A172 (cell line): Measurements from ENCODE around the gene DAAM1. TPM values are rescaled to one million over a fixed set of nuclear protein-coding genes. Genes with fewer than 3 reads are reported as not detected.

Source experiments
- DNase-seq: peaks from one replicate; pipeline ENCODE4 v3.0.0-alpha.2; 2015; ENCODE audit warnings: low spot score
- total RNA-seq: library from RNA; depleted of rRNA; stranded (reverse); fragments of >200 nt; shearing (Covaris generic); gene quantifications from 2 replicates; pipeline ENCODE4 v1.2.3, GENCODE V29; 2014

DAAM1 gene
- total RNA-seq, 1 experiment from 2014 or later = 2.8 TPM

DNA sequence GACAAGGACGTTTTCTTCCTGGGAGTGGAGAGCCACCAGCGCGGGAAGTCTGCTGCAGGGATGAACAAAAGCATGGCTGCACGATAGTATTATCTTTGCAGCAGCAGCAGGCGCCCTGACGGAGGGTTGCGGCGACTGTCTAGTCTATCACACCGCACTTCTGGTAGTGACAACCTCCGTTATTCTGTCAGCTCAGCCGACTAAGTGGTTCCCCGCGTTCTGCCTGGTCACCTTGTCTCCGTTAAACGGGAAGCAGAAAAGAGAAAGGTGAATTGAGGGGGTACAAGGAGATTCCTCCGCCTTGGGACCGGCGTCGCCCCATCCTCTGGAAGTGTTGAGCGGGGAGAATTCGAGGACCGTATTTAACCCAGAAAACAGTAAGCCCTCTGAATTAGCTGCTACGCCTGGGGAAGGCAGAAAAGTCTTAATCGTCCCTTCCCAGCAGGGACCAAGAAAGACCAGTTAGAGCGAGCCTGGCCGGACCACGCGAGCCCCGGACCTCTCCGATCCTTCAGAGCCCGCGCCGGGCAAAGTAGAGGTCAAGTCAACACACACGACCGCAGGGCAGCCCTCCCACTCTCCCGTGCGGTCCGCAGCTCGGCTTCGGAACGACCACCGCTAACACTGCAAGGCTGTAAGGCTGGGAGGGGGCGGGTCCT lies 536 bp upstream of the DAAM1 start:
- peak; percentile 12 for DNase-seq

GRCh38 chr14:59189091-59189785 lies 771 bp downstream of the DAAM1 start:
- no peak for DNase-seq

DNA sequence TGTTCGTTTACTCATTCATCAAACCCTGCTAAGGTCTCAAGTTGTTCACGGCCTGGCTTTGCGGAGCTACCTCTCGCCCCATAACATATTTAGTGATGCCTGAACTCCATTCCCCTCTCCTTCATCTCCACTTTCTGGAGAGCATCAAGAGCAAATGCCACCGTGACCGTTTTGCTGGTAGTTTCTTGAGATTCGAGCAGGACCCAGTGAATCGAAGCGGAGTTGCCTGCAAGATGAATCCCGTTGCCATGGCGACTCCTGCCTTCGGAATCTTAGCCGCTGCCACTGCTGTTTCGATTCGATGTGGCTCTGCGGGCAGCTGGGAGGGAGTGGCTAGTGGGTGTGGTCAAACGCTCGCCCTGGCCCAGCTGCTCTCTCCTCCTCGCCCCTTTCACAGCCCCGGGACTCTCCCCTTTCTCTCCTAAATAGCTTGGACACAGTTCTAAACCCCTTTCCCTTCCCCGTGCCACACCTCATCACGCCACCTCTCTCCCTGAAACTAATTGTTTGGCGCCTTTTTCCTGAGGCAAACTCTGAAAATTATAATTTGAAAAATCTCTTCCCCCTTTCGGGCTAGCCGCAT lies 1.4 kb downstream of the DAAM1 start:
- peak; percentile 66 for DNase-seq

DNA sequence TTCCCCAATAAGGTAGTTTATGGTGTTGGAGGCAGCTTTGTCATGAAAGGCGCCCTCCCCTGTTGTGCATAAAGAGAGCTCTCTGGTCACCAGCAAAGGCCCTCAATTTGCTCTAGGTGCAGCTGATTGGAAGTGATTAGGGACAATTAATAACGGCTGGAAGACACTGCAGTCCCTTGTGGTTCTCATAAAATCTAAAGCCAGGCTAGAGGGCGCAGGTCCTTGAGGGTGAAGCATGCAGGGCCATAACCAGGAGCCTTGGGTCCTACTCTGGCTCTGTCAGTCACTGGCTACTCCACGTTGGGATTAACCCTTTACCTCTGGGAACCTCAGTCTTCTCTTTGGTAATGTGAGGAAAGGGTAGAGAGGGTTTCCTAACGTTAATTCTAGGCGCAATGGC lies 1.9 kb downstream of the DAAM1 start:
- DNase-seq = no peak

DNA sequence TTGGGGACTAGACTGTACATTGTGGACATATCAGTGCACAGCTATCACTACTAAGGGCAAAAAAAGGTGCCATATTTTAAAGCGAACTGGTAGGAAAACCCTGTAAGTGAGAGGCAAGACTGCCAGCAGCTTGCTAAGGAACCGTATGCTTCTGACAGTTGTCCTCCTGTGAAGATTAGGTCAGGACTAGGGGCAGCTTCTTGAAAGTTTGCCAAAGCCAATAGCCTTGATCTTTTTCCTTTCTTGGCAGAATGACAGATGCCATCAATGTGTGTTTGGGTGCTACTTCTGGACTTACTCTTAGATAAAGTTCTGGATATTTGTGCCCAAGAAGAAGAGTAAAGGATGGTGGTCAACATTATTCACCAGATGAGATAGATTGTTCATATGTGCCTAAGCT lies 7.4 kb downstream of the DAAM1 start:
- no peak for DNase-seq

DNA sequence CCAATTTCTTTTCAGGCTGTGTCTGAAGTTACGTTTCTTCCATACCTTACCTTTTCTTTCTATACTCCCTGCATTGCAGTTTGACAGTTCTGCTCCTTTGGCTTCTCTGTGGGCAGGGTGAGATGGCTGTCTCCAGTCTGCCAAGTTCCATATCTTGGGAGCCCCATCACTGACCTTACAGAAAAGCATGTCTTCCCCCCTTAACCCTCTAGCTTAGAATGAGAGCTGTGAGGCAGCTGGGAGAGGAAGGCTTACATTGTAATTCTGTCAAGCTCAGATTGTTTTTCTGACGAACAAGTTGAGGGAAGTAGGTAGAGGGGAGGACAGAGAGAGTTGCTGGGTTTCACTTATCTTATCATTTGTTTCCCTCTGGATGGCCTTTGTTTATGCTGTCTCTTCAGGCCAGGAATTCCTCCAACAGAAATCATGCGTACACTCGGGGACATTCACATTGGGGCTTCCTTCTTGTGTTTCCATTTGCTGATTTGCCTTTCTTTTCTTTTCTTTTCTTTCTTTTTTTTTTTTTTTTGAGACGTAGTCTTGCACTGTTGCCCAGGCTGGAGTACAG lies 9.3 kb downstream of the DAAM1 start:
- no peak for DNase-seq

- no peak for DNase-seq
Measured at GRCh38 chr14:59199205-59199604, 10.7 kb downstream of the DAAM1 start.

- DNase-seq = no peak
Measured at GRCh38 chr14:59199614-59200013, 11.1 kb downstream of the DAAM1 start.

DNA sequence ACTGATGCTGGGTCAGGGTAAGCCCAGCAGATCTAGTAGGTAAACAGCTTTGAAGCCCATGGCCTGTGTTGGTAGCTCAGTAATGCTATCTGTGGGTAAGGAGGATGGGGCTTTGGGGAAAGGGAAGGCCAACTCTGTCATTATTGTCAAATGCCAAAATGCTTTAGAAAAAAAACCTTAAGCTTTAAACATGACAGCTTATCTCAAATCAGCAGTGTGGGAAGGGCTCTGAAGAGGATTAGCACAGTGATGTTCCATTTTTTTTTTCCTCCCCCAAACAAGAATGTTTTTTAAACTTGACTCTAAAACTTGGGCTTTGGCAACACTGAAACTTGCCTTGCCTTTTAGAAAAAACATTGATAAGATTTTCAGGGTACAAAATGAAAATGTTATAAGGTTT lies 11.7 kb downstream of the DAAM1 start:
- DNase-seq = no peak

- DNase-seq = no peak
Measured at GRCh38 chr14:59202031-59202430, 13.6 kb downstream of the DAAM1 start.

GRCh38 chr14:59204305-59204704 lies 15.8 kb downstream of the DAAM1 start:
- DNase-seq = no peak

- DNase-seq = no peak
Measured at GRCh38 chr14:59206892-59207291, 18.4 kb downstream of the DAAM1 start.

GRCh38 chr14:59207506-59207933 lies 19.1 kb downstream of the DAAM1 start:
- no peak for DNase-seq

DNA sequence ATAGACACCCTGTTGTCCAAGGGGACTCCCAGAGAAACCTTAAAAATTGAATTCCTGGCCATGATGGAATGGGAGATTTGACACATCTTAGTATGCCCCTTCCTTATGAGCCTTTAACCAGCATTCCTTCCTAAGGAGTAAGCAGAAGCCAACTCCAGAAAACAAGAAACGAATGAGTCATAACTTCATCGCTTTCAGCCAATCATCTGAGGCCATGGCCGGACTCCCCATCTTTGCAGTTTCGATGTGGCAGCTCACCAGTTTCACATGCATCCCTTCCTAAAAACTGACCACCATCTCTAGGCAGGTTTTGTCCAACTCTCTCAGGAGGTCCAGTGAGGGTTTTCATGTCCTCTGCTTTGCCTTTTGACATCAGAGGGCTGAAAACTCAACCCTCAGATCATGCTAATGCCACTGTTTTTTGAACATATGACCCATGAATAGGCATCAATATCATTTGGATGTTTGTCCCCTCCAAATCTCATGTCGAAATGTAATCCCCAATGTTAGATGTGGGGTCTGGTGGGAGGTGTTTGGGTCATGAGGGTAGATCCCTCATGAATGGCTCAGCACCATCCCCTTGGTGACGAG lies 19.9 kb downstream of the DAAM1 start:
- DNase-seq = peak; percentile 67

DNA sequence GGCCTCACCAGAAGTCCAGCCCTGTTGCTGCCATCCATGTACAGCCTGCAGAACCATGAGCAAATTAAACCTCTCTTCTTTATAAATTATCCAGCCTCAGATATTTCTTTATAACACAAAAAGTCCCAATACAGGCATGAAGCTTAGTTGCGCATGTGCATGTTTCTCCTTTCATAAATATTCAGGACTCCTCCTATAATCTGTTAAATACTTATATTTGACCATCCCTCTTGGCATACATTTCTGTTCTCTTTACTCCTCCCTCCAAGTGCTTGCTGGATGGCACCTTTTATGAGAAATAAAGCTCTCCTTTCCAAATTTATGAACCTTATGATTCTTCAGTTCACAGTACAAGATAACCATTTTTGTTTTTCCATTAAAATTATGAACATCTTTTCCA lies 20.5 kb downstream of the DAAM1 start:
- DNase-seq = no peak

DNA sequence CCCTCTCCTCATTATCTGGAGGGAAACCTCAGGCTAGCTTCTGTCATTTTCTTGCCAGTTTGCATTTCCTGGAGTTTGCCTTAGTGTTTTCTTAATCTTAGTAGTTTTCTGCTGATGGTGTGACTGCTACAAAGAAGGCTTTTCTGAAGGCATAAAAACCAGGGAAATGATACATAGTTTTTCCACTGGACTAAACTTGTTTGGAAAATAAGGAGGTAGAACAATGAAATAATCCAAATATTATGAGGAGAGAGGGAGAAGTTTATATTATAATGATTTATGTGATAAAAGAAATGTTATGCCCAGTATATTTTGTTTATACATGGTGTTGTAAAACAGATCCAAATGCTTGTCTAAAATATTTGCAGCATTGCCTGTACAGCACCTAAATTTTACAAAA lies 22.2 kb downstream of the DAAM1 start:
- no peak for DNase-seq

DNA sequence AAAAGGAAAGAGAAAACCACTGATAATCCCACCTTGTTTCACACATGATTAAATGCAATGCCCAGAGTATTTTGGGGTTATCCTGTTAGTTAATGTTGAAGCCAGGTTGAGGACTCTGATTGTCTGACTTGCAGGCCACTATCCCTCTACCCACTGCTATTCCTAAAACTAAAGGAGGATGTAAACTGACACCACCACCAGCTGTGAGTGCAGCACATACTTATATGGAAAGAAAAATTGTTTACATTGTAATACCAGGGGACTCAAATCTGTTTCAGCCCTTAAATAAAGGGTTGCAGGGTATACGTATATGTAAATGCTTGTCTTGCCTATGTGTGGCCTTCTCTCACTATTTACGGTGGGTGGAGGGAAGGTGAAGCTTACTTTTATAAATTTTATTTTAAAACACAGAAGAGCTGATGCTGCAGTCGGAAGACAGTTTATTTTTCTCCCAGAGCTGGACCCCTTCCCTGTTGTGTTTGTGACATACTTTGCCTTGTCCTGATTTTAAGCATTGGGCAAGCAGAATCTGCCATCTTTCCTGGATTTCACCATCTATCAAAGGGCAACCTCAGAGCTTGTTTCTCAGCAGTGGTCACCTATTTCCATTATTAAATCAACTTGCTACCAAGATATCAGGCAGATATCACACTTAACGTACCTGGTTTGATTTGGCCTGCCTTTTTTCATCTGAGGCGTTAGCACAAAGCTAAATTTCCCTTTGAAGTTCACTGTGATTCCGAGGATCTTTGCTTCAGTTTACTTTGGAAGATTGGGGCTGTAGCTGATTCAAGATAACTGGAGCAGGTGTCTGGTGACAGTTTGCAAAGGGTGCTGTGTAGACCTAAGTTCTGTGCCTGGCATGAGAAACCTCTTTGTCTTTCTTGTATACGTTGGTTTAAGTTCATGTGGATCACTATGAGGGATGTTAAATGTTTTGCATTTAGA lies 25.2 kb downstream of the DAAM1 start:
- no peak for DNase-seq

DNA sequence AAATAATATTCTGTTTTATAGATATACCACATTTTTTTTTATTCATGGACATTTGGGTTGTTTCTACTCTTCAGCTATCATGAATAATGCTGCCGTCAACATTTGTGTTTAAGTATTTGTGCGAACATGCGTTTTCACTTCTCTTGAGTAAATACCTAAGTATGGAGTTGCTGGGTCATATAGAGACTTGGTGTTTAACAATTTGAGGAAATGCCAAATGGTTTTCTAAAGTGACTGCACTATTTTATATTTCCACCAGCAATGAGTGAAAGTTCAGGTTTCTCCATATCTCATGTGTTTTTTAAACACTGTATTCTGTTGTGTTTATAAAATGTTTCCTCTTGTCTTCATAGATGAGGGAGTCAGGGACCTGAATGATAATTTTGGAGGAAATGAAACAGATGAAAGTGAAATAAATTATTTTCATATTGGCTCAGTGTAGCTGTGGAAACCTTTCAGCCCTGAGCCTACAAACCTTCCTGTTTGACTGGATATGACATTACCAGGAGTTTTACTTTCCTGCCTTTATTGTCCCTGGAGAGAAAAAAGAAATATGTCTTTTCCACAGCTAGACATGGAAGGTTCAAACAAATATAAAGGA lies 26.3 kb downstream of the DAAM1 start:
- no peak for DNase-seq

GRCh38 chr14:59215322-59215721 lies 26.9 kb downstream of the DAAM1 start:
- no peak for DNase-seq

GRCh38 chr14:59215757-59216156 lies 27.3 kb downstream of the DAAM1 start:
- DNase-seq = no peak

- DNase-seq = no peak
Measured at GRCh38 chr14:59217011-59217410, 28.5 kb downstream of the DAAM1 start.
